SJSA1 (cell line): ENCODE measurements around the gene RNH1. TPM values are rescaled to one million over a fixed set of nuclear protein-coding genes. Genes with fewer than 3 reads are reported as not detected.

Experiments
- DNase-seq, 2 experiments: peaks; one replicate each; pipeline ENCODE4 v3.0.0-alpha.2; 2015 to 2020; ENCODE audit warnings: low spot score in 2 of 2, low read depth in 1 of 2
- H3K27ac ChIP-seq: fragments of 250-450 bp; sonication (Bioruptor Pico); 2 replicates; pipeline ENCODE4 v1.5.1; 2020; ENCODE audit warnings: mild to moderate bottlenecking, moderate library complexity
- H3K27me3 ChIP-seq: fragments of 250-450 bp; sonication (Bioruptor Pico); replicated peaks from 2 replicates; pipeline ENCODE4 v1.5.1; 2020; ENCODE audit warnings: mild to moderate bottlenecking, moderate library complexity
- H3K36me3 ChIP-seq: fragments of 250-450 bp; sonication (Bioruptor Pico); 2 replicates; pipeline ENCODE4 v1.5.1; 2020; ENCODE audit warnings: mild to moderate bottlenecking
- H3K4me1 ChIP-seq: fragments of 250-450 bp; sonication (Bioruptor Pico); replicated peaks from 2 replicates; pipeline ENCODE4 v1.6.1; 2021; ENCODE audit warnings: mild to moderate bottlenecking
- H3K4me3 ChIP-seq: fragments of 250-450 bp; sonication (Bioruptor Pico); 2 replicates; pipeline ENCODE4 v1.5.1; 2020; ENCODE audit warnings: mild to moderate bottlenecking
- H3K9me3 ChIP-seq: fragments of 250-450 bp; sonication (Bioruptor Pico); replicated peaks from 2 replicates; pipeline ENCODE4 v1.5.1; 2020; ENCODE audit warnings: mild to moderate bottlenecking
- total RNA-seq: library from RNA; depleted of rRNA; stranded (reverse); fragments of >200 nt; shearing (Covaris generic); gene quantifications from 2 replicates; pipeline ENCODE4 v1.2.3, GENCODE V29; 2014

The RNH1 gene
- total RNA-seq, 1 experiment from 2014 or later = 137 TPM

- Histone ChIP-seq H3K4me1 (no peaks in the 10 kb centered on the region), H3K27me3 (no peaks in the 10 kb centered on the region), H3K36me3 (no peaks in the 10 kb centered on the region), H3K9me3 (no peaks in the 10 kb centered on the region), H3K27ac (no peak overlapping the region), H3K4me3 (no peak overlapping the region)
- no peak for DNase-seq
These were observed 44.7 kb downstream of the RNH1 start for GRCh38 chr11:462107-462890.

- Histone ChIP-seq H3K9me3 (no peaks in the 10 kb centered on the region), H3K27me3 (no peaks in the 10 kb centered on the region), H3K4me3 (no peak overlapping the region), H3K4me1 (no peaks in the 10 kb centered on the region), H3K27ac (no peak overlapping the region), H3K36me3 (no peaks in the 10 kb centered on the region)
- DNase-seq = no peak
These were observed 45.4 kb downstream of the RNH1 start for GRCh38 chr11:461626-462025.

GRCh38 chr11:460331-461199, 46.5 kb downstream of the RNH1 start:
- Histone ChIP-seq H3K9me3 (no peaks in the 10 kb centered on the region), H3K36me3 (no peaks in the 10 kb centered on the region), H3K27me3 (no peaks in the 10 kb centered on the region), H3K27ac (no peak overlapping the region), H3K4me3 (no peak overlapping the region), H3K4me1 (no peaks in the 10 kb centered on the region)
- DNase-seq = no peak

- no peak for DNase-seq
- no peak overlapping the region for H3K4me3 ChIP-seq
- no peaks in the 10 kb centered on the region for H3K27me3 ChIP-seq
- no peak overlapping the region for H3K27ac ChIP-seq
- H3K36me3 ChIP-seq = no peaks in the 10 kb centered on the region
- no peaks in the 10 kb centered on the region for H3K9me3 ChIP-seq
- no peaks in the 10 kb centered on the region for H3K4me1 ChIP-seq
These were observed 47.4 kb downstream of the RNH1 start for GRCh38 chr11:459511-460220.

- H3K36me3 ChIP-seq = no peaks in the 10 kb centered on the region; the same call in 1 of the 2 replicates
- no peaks in the 10 kb centered on the region for H3K4me1 ChIP-seq
- no peak overlapping the region for H3K4me3 ChIP-seq
These were observed 49.8 kb downstream of the RNH1 start for GRCh38 chr11:457111-457760.

GRCh38 chr11:456533-456932, 50.5 kb downstream of the RNH1 start:
- no peak for DNase-seq
- H3K9me3 ChIP-seq = no peaks in the 10 kb centered on the region
- no peaks in the 10 kb centered on the region; the same call in 1 of the 2 replicates for H3K36me3 ChIP-seq
- H3K4me1 ChIP-seq = no peaks in the 10 kb centered on the region
- H3K27ac ChIP-seq = no peak overlapping the region
- no peaks in the 10 kb centered on the region for H3K27me3 ChIP-seq
- no peak overlapping the region for H3K4me3 ChIP-seq

More at GRCh38 chr11:457111-457760, 49.8 kb downstream of the RNH1 start:
- H3K27me3 ChIP-seq = no peaks in the 10 kb centered on the region
- no peak overlapping the region for H3K27ac ChIP-seq
- DNase-seq = no peak
- no peaks in the 10 kb centered on the region for H3K9me3 ChIP-seq

- Histone ChIP-seq H3K27ac (no peak overlapping the region), H3K4me3 (no peak overlapping the region), H3K36me3 (no peaks in the 10 kb centered on the region; the same call in 1 of the 2 replicates), H3K27me3 (no peaks in the 10 kb centered on the region), H3K4me1 (peaks cover 7% of the 10 kb centered on the region), H3K9me3 (no peaks in the 10 kb centered on the region)
- DNase-seq = no peak
These were observed 51.4 kb downstream of the RNH1 start for GRCh38 chr11:455566-456147.

- Histone ChIP-seq H3K27me3 (no peaks in the 10 kb centered on the region), H3K4me1 (peaks cover 7% of the 10 kb centered on the region), H3K27ac (no peak overlapping the region), H3K9me3 (no peaks in the 10 kb centered on the region), H3K4me3 (no peak overlapping the region), H3K36me3 (peaks cover 5% of the 10 kb centered on the region)
- DNase-seq = no peak
These were observed 52.1 kb downstream of the RNH1 start for GRCh38 chr11:454801-455565.

GRCh38 chr11:454043-454442, 53.0 kb downstream of the RNH1 start:
- Histone ChIP-seq H3K27ac (no peak overlapping the region), H3K36me3 (peaks cover 5% of the 10 kb centered on the region), H3K4me3 (no peak overlapping the region), H3K4me1 (peaks cover 13% of the 10 kb centered on the region), H3K27me3 (no peaks in the 10 kb centered on the region), H3K9me3 (no peaks in the 10 kb centered on the region)
- no peak for DNase-seq

GRCh38 chr11:453564-453963, 53.5 kb downstream of the RNH1 start:
- Histone ChIP-seq H3K27ac (no peak overlapping the region), H3K4me3 (no peak overlapping the region), H3K9me3 (no peaks in the 10 kb centered on the region), H3K36me3 (peaks cover 5% of the 10 kb centered on the region), H3K27me3 (no peaks in the 10 kb centered on the region), H3K4me1 (peaks cover 14% of the 10 kb centered on the region)
- DNase-seq = no peak

GRCh38 chr11:452916-453527, 54.0 kb downstream of the RNH1 start:
- Histone ChIP-seq H3K4me1 (peaks cover 17% of the 10 kb centered on the region), H3K36me3 (peaks cover 5% of the 10 kb centered on the region), H3K9me3 (no peaks in the 10 kb centered on the region), H3K27me3 (no peaks in the 10 kb centered on the region), H3K27ac (no peak overlapping the region), H3K4me3 (no peak overlapping the region)
- no peak for DNase-seq

- H3K4me1 ChIP-seq = peaks cover 17% of the 10 kb centered on the region
These were observed 54.8 kb downstream of the RNH1 start for GRCh38 chr11:452203-452744.

More at GRCh38 chr11:452203-452744, 54.8 kb downstream of the RNH1 start:
- peaks cover 5% of the 10 kb centered on the region for H3K36me3 ChIP-seq
- H3K9me3 ChIP-seq = no peaks in the 10 kb centered on the region
- no peaks in the 10 kb centered on the region for H3K27me3 ChIP-seq
- DNase-seq = no peak
- H3K4me3 ChIP-seq = no peak overlapping the region
- H3K27ac ChIP-seq = no peak overlapping the region
